Measurements from ENCODE around the gene PHETA2. TPM values are rescaled to one million over a fixed set of nuclear protein-coding genes. Genes with fewer than 3 reads are reported as not detected.

PHETA2 gene
- total RNA-seq (ENCODE audit: unreplicated experiment), result 3.5 TPM
- long read RNA-seq, partial matches to known transcripts, result 1 of 4 reads
- long read RNA-seq, other reads (novel, unspliced or antisense), result 0 of 4 reads

- Mint-ChIP-seq H3K36me3 (ENCODE audit: low read depth, unreplicated experiment) (no peaks in the 10 kb centered on the region), H3K9me3 (ENCODE audit: unreplicated experiment) (no peaks in the 10 kb centered on the region), H3K4me3 (ENCODE audit: unreplicated experiment) (peak within 1 kb of the TSS; percentile 72), H3K27ac (ENCODE audit: unreplicated experiment) (no peak within 1 kb of the TSS), H3K4me1 (ENCODE audit: unreplicated experiment) (peaks cover 16% of the 10 kb centered on the region), H3K27me3 (ENCODE audit: unreplicated experiment) (peaks cover 11% of the 10 kb centered on the region)
- TF ChIP-seq CTCF (IDR thresholded peaks at IDR 0.05; ENCODE audit: unreplicated experiment), result peak; percentile 25
- peak; percentile 60 for DNase-seq (ENCODE audit: low spot score)
These were observed at the start of gene PHETA2 for GRCh38 chr22:42074132-42074811. Gene PHETA2, plus strand, starts transcription at chr22:42074248. Its CDS starts 3,046 bp downstream, at chr22:42077294.

- no peaks in the 10 kb centered on the region for H3K9me3 Mint-ChIP-seq (ENCODE audit: unreplicated experiment)
- no peaks in the 10 kb centered on the region for H3K27me3 Mint-ChIP-seq (ENCODE audit: unreplicated experiment)
- no peak for TF ChIP-seq CTCF (IDR thresholded peaks at IDR 0.05; ENCODE audit: unreplicated experiment)
- H3K36me3 Mint-ChIP-seq (ENCODE audit: low read depth, unreplicated experiment), result no peaks in the 10 kb centered on the region
- DNase-seq (ENCODE audit: low spot score), result no peak
- no peak overlapping the region for H3K4me3 Mint-ChIP-seq (ENCODE audit: unreplicated experiment)
- H3K4me1 Mint-ChIP-seq (ENCODE audit: unreplicated experiment), result no peaks in the 10 kb centered on the region
- H3K27ac Mint-ChIP-seq (ENCODE audit: unreplicated experiment), result no peak overlapping the region
These were observed 48.6 kb upstream of the PHETA2 start for GRCh38 chr22:42025421-42025820.

DNA sequence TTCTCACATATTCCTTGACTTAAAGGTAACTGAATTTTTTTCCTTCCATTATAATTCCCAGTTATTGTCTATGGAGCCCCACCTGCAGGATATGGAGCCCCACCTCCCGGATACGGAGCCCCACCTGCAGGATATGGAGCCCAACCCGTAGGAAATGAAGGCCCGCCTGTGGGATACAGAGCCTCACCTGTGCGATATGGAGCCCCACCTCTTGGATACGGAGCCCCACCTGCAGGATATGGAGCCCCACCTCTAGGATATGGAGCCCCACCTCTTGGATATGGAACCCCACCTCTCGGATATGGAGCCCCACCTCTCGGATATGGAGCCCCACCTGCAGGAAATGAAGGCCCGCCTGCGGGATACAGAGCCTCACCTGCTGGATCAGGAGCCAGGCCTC lies 47.3 kb upstream of the PHETA2 start:
- Mint-ChIP-seq H3K4me1 (ENCODE audit: unreplicated experiment) (no peaks in the 10 kb centered on the region), H3K27ac (ENCODE audit: unreplicated experiment) (no peak overlapping the region), H3K36me3 (ENCODE audit: low read depth, unreplicated experiment) (no peaks in the 10 kb centered on the region), H3K27me3 (ENCODE audit: unreplicated experiment) (no peaks in the 10 kb centered on the region), H3K4me3 (ENCODE audit: unreplicated experiment) (no peak overlapping the region), H3K9me3 (ENCODE audit: unreplicated experiment) (no peaks in the 10 kb centered on the region)
- DNase-seq (ENCODE audit: low spot score), result no peak
- TF ChIP-seq CTCF (IDR thresholded peaks at IDR 0.05; ENCODE audit: unreplicated experiment), result no peak

DNA sequence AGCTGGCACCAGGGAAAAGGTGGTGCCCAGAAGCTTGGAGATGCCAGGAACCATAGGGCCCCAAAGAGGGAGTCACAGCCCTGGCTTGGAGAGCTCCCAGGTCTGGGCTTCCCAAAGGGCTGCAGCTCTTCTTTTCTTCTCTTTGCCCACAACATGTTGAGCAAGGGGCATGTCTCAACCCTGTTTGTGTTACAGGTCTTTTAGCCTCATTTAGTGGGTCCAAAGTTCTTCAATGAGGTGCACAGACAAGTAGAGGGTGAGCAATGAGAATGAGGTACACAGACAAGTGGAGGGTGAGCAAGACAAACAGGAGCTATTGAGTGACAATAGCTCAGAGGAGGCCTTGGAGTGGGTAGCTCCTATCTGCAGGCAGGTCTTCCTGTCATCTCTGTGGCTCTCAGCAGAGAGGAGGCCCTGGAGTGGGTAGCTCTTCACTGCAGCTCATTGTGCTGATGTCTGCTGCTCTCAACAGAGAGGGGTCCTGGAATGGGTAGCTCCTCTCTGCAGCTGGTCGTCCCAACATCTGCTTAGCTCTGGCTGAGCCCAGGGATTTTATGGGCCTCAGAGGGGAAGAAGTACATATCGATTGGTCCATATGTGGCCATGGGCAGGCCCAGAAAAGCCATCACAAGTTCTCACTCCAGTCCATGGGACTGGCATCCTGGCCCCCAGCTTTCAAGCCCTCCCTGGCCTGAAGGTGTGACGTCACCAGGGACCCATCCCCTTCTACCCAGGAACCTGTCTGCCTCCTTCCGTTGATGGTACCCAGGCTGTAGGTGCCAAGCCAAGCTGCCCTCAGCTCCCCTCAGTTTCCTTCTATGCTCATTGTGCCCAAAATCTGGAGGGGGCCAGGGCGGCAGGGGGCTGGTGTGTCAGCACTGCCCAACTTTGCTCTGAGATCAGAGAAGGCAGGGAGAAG lies 40.5 kb upstream of the PHETA2 start:
- H3K4me3 Mint-ChIP-seq (ENCODE audit: unreplicated experiment), result no peak overlapping the region
- no peak overlapping the region for H3K27ac Mint-ChIP-seq (ENCODE audit: unreplicated experiment)
- H3K27me3 Mint-ChIP-seq (ENCODE audit: unreplicated experiment), result no peaks in the 10 kb centered on the region

More for the DNA sequence above, 40.5 kb upstream of the PHETA2 start:
- no peak for TF ChIP-seq CTCF (IDR thresholded peaks at IDR 0.05; ENCODE audit: unreplicated experiment)
- peaks cover 10% of the 10 kb centered on the region for H3K4me1 Mint-ChIP-seq (ENCODE audit: unreplicated experiment)
- no peak for DNase-seq (ENCODE audit: low spot score)
- no peaks in the 10 kb centered on the region for H3K36me3 Mint-ChIP-seq (ENCODE audit: low read depth, unreplicated experiment)
- H3K9me3 Mint-ChIP-seq (ENCODE audit: unreplicated experiment), result peaks cover 4% of the 10 kb centered on the region

Measured in endothelial cell (in vitro differentiated cells).